ENCODE results near the gene CDKL2.
"Not testable (repeated sequence)": the region's sequence is repeated elsewhere in the genome, so short reads cannot be mapped to it uniquely, and the experiment has no call there.

Gene CDKL2

DNA sequence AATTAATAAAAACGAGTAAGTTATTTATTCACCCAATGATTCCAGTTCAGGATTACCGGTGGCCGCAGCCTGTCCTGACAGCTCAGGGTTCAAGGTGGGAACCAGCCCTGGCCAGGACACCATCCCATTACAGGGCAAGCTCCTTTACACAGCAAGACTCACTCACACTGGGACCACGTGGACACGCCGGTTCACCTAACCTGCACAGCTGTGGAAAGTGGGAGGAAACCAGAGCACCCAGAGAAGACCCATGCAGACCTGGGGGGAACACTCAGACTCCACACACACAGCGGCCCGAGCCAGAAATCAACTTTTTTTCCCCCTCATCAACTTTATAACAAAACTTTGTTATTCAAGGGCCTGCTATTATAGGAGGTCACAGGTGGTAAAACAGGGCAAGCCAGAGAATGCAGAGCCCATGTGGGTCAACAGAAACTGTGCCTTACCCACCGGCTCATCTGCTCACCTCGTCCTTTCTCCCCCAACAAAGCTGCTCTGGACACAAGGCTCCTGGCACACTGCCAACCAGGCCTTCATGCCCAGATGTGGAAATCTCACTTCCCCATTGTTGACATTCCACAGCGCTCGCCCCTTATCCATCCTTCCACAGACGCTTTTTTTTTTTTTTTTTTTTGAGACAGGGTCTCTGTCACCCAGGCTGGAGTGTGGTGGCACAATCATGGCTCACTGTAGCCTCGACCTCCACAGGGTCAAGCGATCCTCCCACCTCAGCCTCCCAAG lies 82.5 kb downstream of the CDKL2 start:
- no peak for DNase-seq

DNA sequence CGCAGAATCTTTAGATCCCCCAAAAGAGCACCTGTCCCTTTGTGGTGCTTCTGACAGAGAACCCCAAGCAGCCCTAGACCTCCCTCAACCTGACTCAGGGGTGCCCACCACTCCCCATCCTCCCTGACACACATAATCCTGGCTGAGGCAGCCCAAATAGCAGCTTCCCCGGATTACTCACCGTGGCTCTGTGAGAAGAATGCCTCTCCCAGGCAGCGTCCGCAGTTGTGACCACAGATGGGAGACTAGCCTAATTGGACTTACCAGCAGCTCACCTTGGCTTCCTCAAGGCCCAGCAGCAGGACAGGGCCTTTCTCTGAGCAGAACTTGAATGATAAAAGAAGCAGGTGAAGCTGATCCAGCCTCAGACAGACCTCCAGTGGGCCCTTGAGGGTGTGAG lies 84.8 kb downstream of the CDKL2 start:
- no peak for DNase-seq

DNA sequence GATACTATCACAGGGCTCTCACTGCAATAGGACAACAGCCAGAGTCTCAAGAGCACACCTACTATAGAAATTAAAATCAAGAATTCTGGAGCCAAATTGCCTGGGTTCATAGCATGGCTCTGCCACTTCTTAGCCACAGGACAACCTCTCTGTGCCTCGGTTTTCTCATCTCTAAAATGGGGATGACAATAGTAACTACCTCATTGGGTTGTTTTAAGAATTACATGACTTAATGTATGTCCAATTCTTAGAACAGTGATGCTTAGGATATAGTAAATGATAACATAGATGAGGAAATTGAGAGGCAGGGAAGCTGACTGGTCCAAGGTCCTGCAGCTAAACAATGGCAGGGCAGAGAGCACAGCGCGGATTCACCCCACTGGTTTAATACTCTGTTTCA lies 85.5 kb downstream of the CDKL2 start:
- no peak for DNase-seq

DNA sequence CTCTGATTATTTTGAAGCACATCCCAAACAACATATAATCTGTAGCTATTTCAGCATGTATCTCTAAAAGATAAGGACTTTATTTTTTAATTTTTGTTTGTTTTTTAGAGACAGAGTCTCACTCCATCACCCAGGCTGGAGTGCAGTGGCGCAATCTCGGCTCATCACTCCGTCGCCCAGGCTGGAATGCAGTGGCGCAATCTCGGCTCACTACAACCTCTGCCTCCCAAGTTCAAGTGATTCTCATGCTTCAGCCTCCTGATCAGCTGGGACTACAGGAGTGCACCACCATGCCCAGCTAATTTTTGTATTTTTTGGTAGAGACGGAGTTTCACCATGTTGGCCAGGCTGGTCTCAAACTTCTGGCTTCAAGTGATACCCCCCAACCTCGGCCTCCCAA lies 86.1 kb downstream of the CDKL2 start:
- not testable (repeated sequence) for DNase-seq

DNA sequence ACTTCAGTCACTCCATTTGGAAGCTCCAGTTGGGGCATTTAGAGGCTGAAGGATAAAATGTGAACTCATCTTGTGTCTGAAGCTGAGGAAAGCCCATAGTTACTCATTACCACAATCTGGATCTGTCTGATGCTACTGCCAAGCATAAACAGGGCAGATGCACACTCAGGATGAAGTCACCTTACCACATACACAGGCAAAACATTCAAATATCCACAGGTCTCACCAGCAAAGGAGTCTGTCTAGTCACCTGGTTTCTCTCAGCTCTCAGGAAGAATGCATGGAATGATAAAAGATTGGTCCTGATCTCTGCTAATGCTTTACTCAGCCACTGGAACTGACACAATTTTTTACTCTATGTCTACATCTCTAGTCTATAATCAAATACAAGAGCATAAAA lies 87.5 kb downstream of the CDKL2 start:
- no peak for DNase-seq

DNA sequence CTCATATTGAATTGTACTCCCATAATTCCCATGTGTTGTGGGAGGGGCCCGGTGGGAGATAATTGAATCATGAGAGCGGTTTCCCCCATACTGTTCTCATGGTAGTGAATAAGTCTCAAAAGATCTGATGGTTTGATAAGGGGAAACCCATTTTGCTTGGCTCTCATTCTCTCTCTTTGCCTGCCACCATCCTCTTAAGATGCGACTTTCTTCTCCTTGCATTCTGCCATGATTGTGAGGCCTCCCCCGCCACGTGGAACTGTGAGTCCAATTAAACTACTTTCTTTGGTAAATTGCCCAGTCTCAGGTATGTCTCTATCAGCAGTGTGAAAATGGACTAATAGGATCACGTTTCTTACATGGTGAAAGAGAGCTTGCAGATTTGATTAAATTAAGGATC lies 93.0 kb downstream of the CDKL2 start:
- not testable (repeated sequence) for DNase-seq

DNA sequence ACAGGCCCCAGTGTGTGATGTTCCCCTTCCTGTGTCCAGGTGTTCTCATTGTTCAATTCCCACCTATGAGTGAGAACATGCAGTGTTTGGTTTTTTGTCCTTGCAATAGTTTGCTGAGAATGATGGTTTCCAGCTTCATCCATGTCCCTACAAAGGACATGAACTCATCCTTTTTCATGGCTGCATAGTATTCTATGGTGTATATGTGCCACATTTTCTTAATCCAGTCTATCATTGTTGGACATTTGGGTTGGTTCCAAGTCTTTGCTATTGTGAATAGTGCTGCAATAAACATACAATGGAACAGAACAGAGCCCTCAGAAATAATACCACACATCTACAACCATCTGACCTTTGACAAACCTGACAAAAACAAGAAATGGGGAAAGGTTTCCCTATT lies 96.4 kb downstream of the CDKL2 start:
- DNase-seq = not testable (repeated sequence)

DNA sequence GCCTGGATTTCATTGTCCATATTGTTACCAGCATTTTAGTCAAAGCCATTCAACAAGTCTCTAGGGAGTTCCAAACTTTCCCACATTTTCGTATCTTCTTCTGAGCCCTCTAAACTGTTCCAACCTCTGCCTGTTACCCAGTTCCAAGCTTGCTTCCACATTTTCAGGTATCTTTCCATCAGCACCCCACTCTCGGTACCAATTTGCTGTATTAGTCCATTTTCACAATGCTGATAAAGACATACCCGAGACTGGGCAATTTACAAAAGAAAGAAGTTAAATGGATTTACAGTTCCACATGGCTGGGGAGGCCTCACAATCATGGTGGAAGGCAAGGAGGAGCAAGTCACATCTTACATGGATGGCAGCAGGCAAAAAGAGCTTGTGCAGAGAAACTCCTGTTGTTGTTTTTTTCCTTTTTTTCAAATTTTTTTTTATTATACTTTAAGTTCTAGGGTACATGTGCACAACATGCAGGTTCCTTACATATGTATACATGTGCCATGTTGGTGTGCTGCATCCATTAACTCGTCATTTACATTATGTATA lies 96.9 kb downstream of the CDKL2 start:
- DNase-seq = not testable (repeated sequence)

DNA sequence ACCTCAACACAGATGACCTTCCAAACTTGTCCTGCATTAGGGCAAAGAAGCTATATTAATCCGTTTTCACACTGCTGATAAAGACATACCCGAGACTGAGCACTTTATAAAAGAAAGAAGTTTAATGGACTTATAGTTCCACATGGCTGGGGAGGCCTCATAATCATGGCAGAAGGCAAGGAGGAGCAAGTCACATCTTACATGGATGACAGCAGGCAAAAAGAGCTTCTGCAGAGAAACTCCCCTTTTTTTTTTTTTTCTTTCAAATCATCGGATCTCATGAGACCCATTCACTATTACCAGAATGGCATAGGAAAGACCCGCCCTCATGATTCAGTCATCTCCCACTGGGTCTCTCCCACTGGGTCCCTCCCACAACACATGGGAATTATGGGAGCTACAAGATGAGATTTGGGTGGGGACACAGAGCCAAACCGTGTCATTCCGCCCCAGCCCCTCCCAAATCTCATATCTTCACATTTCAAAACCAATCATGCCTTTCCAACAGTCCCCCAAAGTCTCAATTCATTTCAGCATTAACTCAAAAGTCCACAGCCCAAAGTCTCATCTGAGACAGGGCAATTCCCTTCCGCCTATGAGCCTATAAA lies 98.7 kb downstream of the CDKL2 start:
- not testable (repeated sequence) for DNase-seq

DNA sequence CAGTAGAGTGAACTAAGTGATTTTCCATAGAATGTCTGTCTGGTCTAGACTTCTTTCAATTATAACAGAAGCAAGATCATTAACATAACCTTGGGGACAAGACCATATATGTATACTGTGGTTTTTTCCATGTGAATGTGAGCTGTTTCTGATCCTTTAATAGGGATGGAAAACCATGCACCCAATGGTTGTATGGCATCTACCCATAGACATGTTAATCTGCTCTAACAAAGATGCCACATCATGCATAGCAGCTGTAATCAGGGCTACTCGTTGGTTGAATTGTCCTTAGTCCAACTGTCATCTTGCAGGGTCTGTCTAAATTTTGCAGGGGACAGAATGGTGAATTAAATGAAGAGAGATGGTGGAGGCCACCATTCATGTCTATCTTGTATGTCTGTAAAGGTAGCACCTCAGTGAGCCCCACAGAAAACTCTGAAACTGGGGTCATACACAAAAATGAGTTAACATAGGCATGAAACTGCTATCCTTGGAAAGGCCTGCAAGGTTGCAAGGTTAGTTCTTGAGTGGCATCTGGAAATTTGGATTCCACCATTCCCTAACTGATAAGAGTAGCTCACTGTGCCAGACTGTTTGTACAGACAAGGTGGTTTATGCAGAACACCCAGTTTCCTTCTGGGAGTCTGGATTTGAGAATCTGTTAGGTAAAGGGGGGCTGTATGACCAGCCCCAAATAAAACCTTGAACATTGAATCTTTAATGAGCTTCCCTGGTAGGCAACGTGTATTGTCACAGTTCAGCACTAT lies 99.6 kb downstream of the CDKL2 start:
- no peak for DNase-seq
